Measurements from ENCODE around the gene HHAT. TPM values are rescaled to one million over a fixed set of nuclear protein-coding genes. Genes with fewer than 3 reads are reported as not detected.

The HHAT gene
- total RNA-seq, 2 donors from 2014 or later: 4.5 to 4.6 TPM

DNA sequence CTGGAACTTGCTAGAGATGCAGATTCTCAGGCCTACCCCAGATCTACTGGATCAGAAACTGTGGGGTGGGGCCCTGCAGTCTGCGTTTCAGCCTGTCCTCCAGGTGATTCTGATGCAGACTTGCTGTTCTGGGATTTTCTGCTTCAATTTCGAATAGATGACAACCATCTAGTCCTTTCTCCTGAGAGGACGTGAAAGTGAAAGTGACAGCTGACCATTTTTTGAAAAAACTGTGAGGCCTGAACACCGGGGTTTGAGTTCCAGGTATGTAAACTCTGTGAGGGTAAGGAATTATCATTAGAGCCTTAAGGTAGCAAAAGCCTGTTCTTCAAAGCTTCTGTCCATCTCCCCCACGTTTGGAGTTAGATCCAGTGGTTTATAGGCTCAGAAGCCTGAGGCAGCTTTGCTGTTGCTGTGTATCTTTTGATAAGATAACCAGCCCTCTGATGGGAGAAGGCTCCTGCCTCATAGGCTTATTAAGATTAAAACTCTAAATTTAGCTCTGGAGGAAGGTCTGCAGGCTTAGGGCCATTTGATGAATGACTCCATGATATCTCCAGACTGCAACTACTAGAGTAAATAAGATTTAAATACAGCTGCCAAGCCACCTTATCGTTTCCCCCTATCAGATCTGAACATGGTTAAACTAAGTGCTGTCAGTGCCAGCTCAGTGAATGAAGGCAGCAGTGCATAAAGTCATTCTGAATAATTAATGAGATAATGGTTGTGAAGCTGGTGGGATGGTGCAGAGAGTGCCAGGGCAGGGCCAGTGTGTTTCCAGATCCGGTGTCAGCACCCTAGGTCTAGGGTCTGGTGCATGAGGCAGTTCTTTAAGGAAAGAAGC, 335.2 kb downstream of the HHAT start:
- no peaks in the 10 kb centered on the region for H3K36me3 ChIP-seq
- TF ChIP-seq, protein P1, sequence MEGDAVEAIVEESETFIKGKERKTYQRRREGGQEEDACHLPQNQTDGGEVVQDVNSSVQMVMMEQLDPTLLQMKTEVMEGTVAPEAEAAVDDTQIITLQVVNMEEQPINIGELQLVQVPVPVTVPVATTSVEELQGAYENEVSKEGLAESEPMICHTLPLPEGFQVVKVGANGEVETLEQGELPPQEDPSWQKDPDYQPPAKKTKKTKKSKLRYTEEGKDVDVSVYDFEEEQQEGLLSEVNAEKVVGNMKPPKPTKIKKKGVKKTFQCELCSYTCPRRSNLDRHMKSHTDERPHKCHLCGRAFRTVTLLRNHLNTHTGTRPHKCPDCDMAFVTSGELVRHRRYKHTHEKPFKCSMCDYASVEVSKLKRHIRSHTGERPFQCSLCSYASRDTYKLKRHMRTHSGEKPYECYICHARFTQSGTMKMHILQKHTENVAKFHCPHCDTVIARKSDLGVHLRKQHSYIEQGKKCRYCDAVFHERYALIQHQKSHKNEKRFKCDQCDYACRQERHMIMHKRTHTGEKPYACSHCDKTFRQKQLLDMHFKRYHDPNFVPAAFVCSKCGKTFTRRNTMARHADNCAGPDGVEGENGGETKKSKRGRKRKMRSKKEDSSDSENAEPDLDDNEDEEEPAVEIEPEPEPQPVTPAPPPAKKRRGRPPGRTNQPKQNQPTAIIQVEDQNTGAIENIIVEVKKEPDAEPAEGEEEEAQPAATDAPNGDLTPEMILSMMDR (IDR thresholded peaks at IDR 0.05): no peak
- H3K4me3 ChIP-seq: no peak overlapping the region
- H3K4me1 ChIP-seq (ENCODE audit: control insufficient read depth in 1 of 2, low read depth in 2 of 2): no peaks in the 10 kb centered on the region
- no peak for ATAC-seq (ENCODE audit: insufficient number of reproducible peaks, low FRiP score, low read depth)
- no peak overlapping the region for H3K27ac ChIP-seq
- no peaks in the 10 kb centered on the region for H3K27me3 ChIP-seq (replicated peaks; ENCODE audit: insufficient read depth)
- H3K9me3 ChIP-seq: no peaks in the 10 kb centered on the region
- no peak for DNase-seq (ENCODE audit: low spot score)

- H3K4me3 ChIP-seq: no peak overlapping the region
- TF ChIP-seq, protein P1 (IDR thresholded peaks at IDR 0.05): no peak
- H3K4me1 ChIP-seq (ENCODE audit: control insufficient read depth in 1 of 2, low read depth in 2 of 2): no peaks in the 10 kb centered on the region
- ATAC-seq (ENCODE audit: insufficient number of reproducible peaks, low FRiP score, low read depth) (no peak), DNase-seq (ENCODE audit: low spot score) (no peak)
- no peak overlapping the region for H3K27ac ChIP-seq
- no peaks in the 10 kb centered on the region for H3K9me3 ChIP-seq
- no peaks in the 10 kb centered on the region for H3K36me3 ChIP-seq
- no peaks in the 10 kb centered on the region for H3K27me3 ChIP-seq (replicated peaks; ENCODE audit: insufficient read depth)
These were observed 341.2 kb downstream of the HHAT start for GRCh38 chr1:210669951-210670350.

DNA sequence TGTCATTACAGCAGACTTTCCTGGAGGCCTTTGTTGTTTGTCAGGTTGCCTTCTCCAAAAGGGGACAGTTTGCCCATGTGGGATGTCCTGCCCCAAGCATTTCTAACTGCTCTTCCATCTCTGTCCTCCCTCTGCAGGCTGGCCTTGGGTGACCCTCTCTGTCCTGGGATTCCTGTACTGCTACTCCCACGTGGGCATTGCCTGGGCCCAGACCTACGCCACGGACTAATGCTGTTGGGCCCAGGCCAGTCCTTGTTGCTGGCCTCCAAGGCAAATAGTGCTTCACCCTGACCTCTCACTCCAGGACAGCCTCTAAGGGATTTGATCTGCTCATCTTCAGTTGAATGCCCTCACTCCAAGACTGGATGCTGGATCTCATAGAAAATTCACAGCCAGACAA, 345.4 kb downstream of the HHAT start:
- TF ChIP-seq, protein P1 (IDR thresholded peaks at IDR 0.05): no peak

GRCh38 chr1:210676539-210676938, 347.8 kb downstream of the HHAT start:
- no peak for DNase-seq (ENCODE audit: low spot score)
- H3K27me3 ChIP-seq (replicated peaks; ENCODE audit: insufficient read depth): no peaks in the 10 kb centered on the region
- no peaks in the 10 kb centered on the region for H3K4me1 ChIP-seq (ENCODE audit: control insufficient read depth in 1 of 2, low read depth in 2 of 2)
- no peak for ATAC-seq (ENCODE audit: insufficient number of reproducible peaks, low FRiP score, low read depth)
- no peak overlapping the region for H3K27ac ChIP-seq
- H3K36me3 ChIP-seq: no peaks in the 10 kb centered on the region
- TF ChIP-seq, protein P1 (IDR thresholded peaks at IDR 0.05): no peak
- no peak overlapping the region for H3K4me3 ChIP-seq
- H3K9me3 ChIP-seq: no peaks in the 10 kb centered on the region

More for the DNA sequence above, 345.4 kb downstream of the HHAT start:
- Histone ChIP-seq H3K36me3 (no peaks in the 10 kb centered on the region), H3K27me3 (replicated peaks; ENCODE audit: insufficient read depth) (no peaks in the 10 kb centered on the region), H3K4me3 (no peak overlapping the region), H3K9me3 (no peaks in the 10 kb centered on the region), H3K4me1 (ENCODE audit: control insufficient read depth in 1 of 2, low read depth in 2 of 2) (no peaks in the 10 kb centered on the region), H3K27ac (no peak overlapping the region)
- DNase-seq (ENCODE audit: low spot score): no peak
- ATAC-seq (ENCODE audit: insufficient number of reproducible peaks, low FRiP score, low read depth): no peak

GRCh38 chr1:210677533-210677932, 348.8 kb downstream of the HHAT start:
- ATAC-seq (ENCODE audit: insufficient number of reproducible peaks, low FRiP score, low read depth) (no peak), DNase-seq (ENCODE audit: low spot score) (no peak)
- TF ChIP-seq, protein P1 (IDR thresholded peaks at IDR 0.05): no peak
- H3K9me3 ChIP-seq: no peaks in the 10 kb centered on the region
- H3K27ac ChIP-seq: no peak overlapping the region
- H3K4me3 ChIP-seq: no peak overlapping the region
- no peaks in the 10 kb centered on the region for H3K27me3 ChIP-seq (replicated peaks; ENCODE audit: insufficient read depth)
- no peaks in the 10 kb centered on the region for H3K4me1 ChIP-seq (ENCODE audit: control insufficient read depth in 1 of 2, low read depth in 2 of 2)
- no peaks in the 10 kb centered on the region for H3K36me3 ChIP-seq

Data from thoracic aorta (tissue), 2 donors.